H1 (cell line): ENCODE data around the gene SGK1. TPM values are rescaled to one million over a fixed set of nuclear protein-coding genes. Genes with fewer than 3 reads are reported as not detected.

Experiments
- CTCF ChIA-PET: fragments of 300-600 bp; sonication (Branson Sonifier 250); formaldehyde crosslinking; loops from one replicate; lab custom pipeline; 2021; ENCODE audit not compliant: partially characterized antibody; lab: Charles Lee
- POLR2A ChIA-PET: fragments of 300-600 bp; sonication (Branson Sonifier 250); formaldehyde crosslinking; loops from one replicate; lab custom pipeline; 2021; ENCODE audit warnings: inconsistent platforms; ENCODE audit not compliant: partially characterized antibody; lab: Charles Lee
- DNase-seq, 2 experiments: peaks; one replicate each; pipeline versions ENCODE4 v3.0.0 to v3.0.0-alpha.2; 2010 to 2022; ENCODE audit warnings: low spot score in 2 of 2, low read depth in 1 of 2, mixed read lengths in 1 of 2
- FAIRE-seq: peaks from 2 replicates; lab custom pipeline; 2011; peaks lifted over from hg19 to GRCh38; lab: Jason Lieb, UNC
- H2AFZ ChIP-seq: 2 replicates; pipeline ENCODE4 v1.8.1; 2012; ENCODE audit warnings: low read length, inconsistent platforms
- H2AK5ac ChIP-seq: 2 replicates; pipeline ENCODE4 v1.6.1; 2013; ENCODE audit warnings: low read depth, low read length
- H2BK120ac ChIP-seq: replicated peaks from 2 replicates; pipeline ENCODE3; 2013; ENCODE audit warnings: low read depth, low read length, inconsistent platforms
- H2BK12ac ChIP-seq: 2 replicates; pipeline ENCODE4 v1.6.1; 2013; ENCODE audit warnings: low read depth, low read length
- H2BK15ac ChIP-seq: 2 replicates; pipeline ENCODE4 v1.6.1; 2013; ENCODE audit warnings: low read length
- H2BK20ac ChIP-seq: 2 replicates; pipeline ENCODE4 v1.6.1; 2013; ENCODE audit warnings: low read length
- H2BK5ac ChIP-seq: 2 replicates; pipeline ENCODE4 v1.6.1; 2013; ENCODE audit warnings: low read depth, low read length
- H3K14ac ChIP-seq: 2 replicates; pipeline ENCODE4 v1.6.1; 2013; ENCODE audit warnings: inconsistent platforms; ENCODE audit not compliant: insufficient read length
- H3K18ac ChIP-seq: 2 replicates; pipeline ENCODE4 v1.6.1; 2013; ENCODE audit warnings: low read length; ENCODE audit errors: extremely low read depth
- H3K23ac ChIP-seq: 2 replicates; pipeline ENCODE4 v1.6.1; 2013; ENCODE audit warnings: inconsistent platforms; ENCODE audit not compliant: insufficient read length
- H3K23me2 ChIP-seq: 2 replicates; pipeline ENCODE4 v1.6.1; 2013; ENCODE audit warnings: low read depth, low read length
- H3K27ac ChIP-seq: 2 replicates; pipeline ENCODE4 v1.6.1; 2011; ENCODE audit warnings: low read depth, low read length, inconsistent platforms
- H3K27me3 ChIP-seq, 4 experiments: replicated peaks in 1 of 4; 1 replicate in 1 of 4; 2 replicates in 3 of 4; pipeline versions ENCODE4 v1.6.1 to v1.8.1; 2011 to 2013; ENCODE audit warnings: low read length in 3 of 4, mild to moderate bottlenecking in 3 of 4, inconsistent platforms in 2 of 4, mixed read lengths in 2 of 4, moderate library complexity in 1 of 4; ENCODE audit not compliant: control insufficient read depth in 3 of 4, insufficient read depth in 3 of 4; ENCODE audit errors: extremely low read depth in 1 of 4
- H3K36me3 ChIP-seq, 4 experiments: 2 replicates each; pipeline versions ENCODE4 v1.6.1 to v1.8.1; 2011 to 2013; ENCODE audit warnings: mild to moderate bottlenecking in 4 of 4, low read length in 3 of 4, moderate library complexity in 2 of 4, control low read depth in 1 of 4, inconsistent platforms in 1 of 4; ENCODE audit not compliant: insufficient read depth in 4 of 4, control insufficient read depth in 2 of 4
- H3K4ac ChIP-seq: replicated peaks from 2 replicates; pipeline ENCODE3; 2013; ENCODE audit warnings: low read length, low read depth, mixed read lengths, inconsistent platforms; ENCODE audit not compliant: insufficient read length
- H3K4me1 ChIP-seq, 4 experiments: replicated peaks in 1 of 4; 1 replicate in 1 of 4; 2 replicates in 3 of 4; pipeline versions ENCODE4 v1.6.1 to v1.8.1; 2011 to 2013; ENCODE audit warnings: low read length in 3 of 4, inconsistent platforms in 2 of 4, mixed read lengths in 1 of 4; ENCODE audit not compliant: insufficient read depth in 4 of 4, control insufficient read depth in 3 of 4
- H3K4me2 ChIP-seq, 2 experiments: 2 replicates each; pipeline versions ENCODE4 v1.6.1 to v1.8.1; 2011 to 2013; ENCODE audit warnings: low read depth in 2 of 2, low read length in 2 of 2, control low read depth in 1 of 2, inconsistent platforms in 1 of 2, mild to moderate bottlenecking in 1 of 2; ENCODE audit not compliant: insufficient read depth in 1 of 2
- H3K4me3 ChIP-seq, 4 experiments: fragments of 200-600, 300-600 bp in 1 of 4; sonication (generic), shearing (Covaris generic), sonication (Bioruptor Twin) in 1 of 4; 2 replicates each; pipeline versions ENCODE4 v1.5.1 to v1.8.1; 2011 to 2016; ENCODE audit warnings: low read length in 4 of 4, low read depth in 3 of 4, control low read depth in 2 of 4, inconsistent platforms in 2 of 4, mild to moderate bottlenecking in 2 of 4, mixed read lengths in 1 of 4, moderate library complexity in 1 of 4; ENCODE audit not compliant: insufficient read depth in 2 of 4; ENCODE audit errors: extremely low read depth in 1 of 4
- H3K56ac ChIP-seq: replicated peaks from 2 replicates; pipeline ENCODE3; 2013; ENCODE audit warnings: low read depth, mild to moderate bottlenecking, mixed read lengths, low read length, inconsistent platforms; ENCODE audit not compliant: insufficient read length
- H3K79me1 ChIP-seq: 2 replicates; pipeline ENCODE4 v1.6.1; 2013; ENCODE audit warnings: low read depth, low read length, control low read depth
- H3K79me2 ChIP-seq, 2 experiments: 2 replicates each; pipeline versions ENCODE4 v1.6.1 to v1.8.1; 2012 to 2013; ENCODE audit warnings: low read length in 2 of 2, mild to moderate bottlenecking in 2 of 2, inconsistent platforms in 1 of 2; ENCODE audit not compliant: insufficient read depth in 2 of 2, control insufficient read depth in 1 of 2
- H3K9ac ChIP-seq, 4 experiments: replicated peaks in 1 of 4; 1 replicate in 1 of 4; 2 replicates in 3 of 4; pipeline versions ENCODE4 v1.6.1 to v1.8.1; 2011 to 2013; ENCODE audit warnings: low read depth in 3 of 4, low read length in 3 of 4, control low read depth in 2 of 4, mild to moderate bottlenecking in 2 of 4, moderate library complexity in 2 of 4, inconsistent platforms in 1 of 4; ENCODE audit errors: extremely low read depth in 1 of 4
- H3K9me3 ChIP-seq, 2 experiments: 2 replicates each; pipeline versions ENCODE4 v1.6.1 to v1.8.1; 2012 to 2013; ENCODE audit warnings: mild to moderate bottlenecking in 2 of 2, moderate library complexity in 2 of 2, control low read depth in 1 of 2, inconsistent platforms in 1 of 2, low read depth in 1 of 2, low read length in 1 of 2, mixed read lengths in 1 of 2; ENCODE audit not compliant: insufficient read depth in 2 of 2
- H4K20me1 ChIP-seq, 2 experiments: replicated peaks in 1 of 2; 2 replicates each; pipeline versions ENCODE3 to v1.8.1; 2011 to 2013; ENCODE audit warnings: inconsistent platforms in 2 of 2, low read length in 2 of 2, mild to moderate bottlenecking in 1 of 2; ENCODE audit not compliant: insufficient read depth in 2 of 2, control insufficient read depth in 1 of 2
- H4K5ac ChIP-seq: 2 replicates; pipeline ENCODE4 v1.6.1; 2013; ENCODE audit warnings: low read length, low read depth, mixed read lengths, inconsistent platforms; ENCODE audit not compliant: insufficient read length
- H4K8ac ChIP-seq: 2 replicates; pipeline ENCODE4 v1.8.0; 2013; ENCODE audit warnings: mild to moderate bottlenecking, moderate library complexity, low read length, inconsistent platforms; ENCODE audit not compliant: insufficient read depth; ENCODE audit errors: extremely low read depth
- H4K91ac ChIP-seq: replicated peaks from 2 replicates; pipeline ENCODE3; 2013; ENCODE audit warnings: low read length, mixed read lengths, inconsistent platforms; ENCODE audit not compliant: insufficient read length
- ASH2L ChIP-seq: fragments of 200-600, 300-600 bp; sonication (generic); IDR thresholded peaks from one replicate; pipeline ENCODE4 v1.7.1; 2017; ENCODE audit warnings: low read length
- KDM5A ChIP-seq: fragments of 200-600 bp; IDR thresholded peaks from 2 replicates; pipeline ENCODE4 v1.7.1; 2012; ENCODE audit warnings: mild to moderate bottlenecking, low read length, inconsistent platforms, mixed read lengths
- SP1 ChIP-seq: IDR thresholded peaks from 2 replicates; pipeline ENCODE4 v1.6.1; 2011; ENCODE audit warnings: low read depth, low read length
- WGBS, 2 experiments: shearing (Covaris generic) in 1 of 2; methylation state at CpG; one replicate each; pipeline versions ENCODE4 v1.1.6 to v1.1.7; 2013 to 2015; ENCODE audit warnings: low lambda C conversion rate in 2 of 2, mixed read lengths in 2 of 2, inconsistent platforms in 1 of 2, low coverage in 1 of 2, missing lambda C conversion rate in 1 of 2; ENCODE audit not compliant: insufficient replicate concordance in 2 of 2, insufficient coverage in 1 of 2, insufficient read length in 1 of 2; ENCODE audit errors: extremely low coverage in 1 of 2, missing lambda C conversion rate in 1 of 2; 5-methylcytosine and 5-hydroxymethylcytosine counted together
- polyA plus RNA-seq, 7 experiments: library from polyadenylated mRNA; depleted of rRNA in 3 of 7; stranded (reverse) in 5 of 7; unstranded in 2 of 7; fragments of >200 nt in 5 of 7; fragments of 200-250 nt in 2 of 7; gene quantifications; 1 replicate in 5 of 7; 2 replicates in 1 of 7; 4 replicates in 1 of 7; pipeline versions ENCODE4 v1.2.1 to v1.2.3, GENCODE V29; 2011 to 2013; ENCODE audit warnings: missing spikeins in 2 of 7, mixed read lengths in 2 of 7
- total RNA-seq: library from RNA; stranded (reverse); fragmentation: NEBNext Ultra II Directional; extraction: Animal tissue kit (Norgen Biotek cat#: 25700); gene quantifications from 2 replicates; pipeline ENCODE4 v1.2.1, GENCODE V29; 2021
- TF ChIP-seq, protein P1 (sequence below): IDR thresholded peaks from 2 replicates; pipeline ENCODE4 v1.6.1; 2011; ENCODE audit warnings: low read length, improper control_type of control experiment
- TF ChIP-seq, protein P2 (sequence below): IDR thresholded peaks from 2 replicates; pipeline ENCODE4 v1.6.1; 2012; ENCODE audit warnings: inconsistent platforms
- TF ChIP-seq, protein P3 (sequence below): IDR thresholded peaks from 2 replicates; pipeline ENCODE4 v1.6.1; 2012; ENCODE audit warnings: inconsistent platforms
- TF ChIP-seq, protein P4 (sequence below): IDR thresholded peaks from 2 replicates; pipeline ENCODE4 v1.6.1; 2011; ENCODE audit warnings: low read depth, mild to moderate bottlenecking, low read length; ENCODE audit not compliant: insufficient read depth

The SGK1 gene
- total and polyA plus RNA-seq, 2 of the 8 experiments (the other 6 are each of a cell fraction or from before 2014, with no cell fraction given) = 14.5 to 18.4 TPM

DNA sequence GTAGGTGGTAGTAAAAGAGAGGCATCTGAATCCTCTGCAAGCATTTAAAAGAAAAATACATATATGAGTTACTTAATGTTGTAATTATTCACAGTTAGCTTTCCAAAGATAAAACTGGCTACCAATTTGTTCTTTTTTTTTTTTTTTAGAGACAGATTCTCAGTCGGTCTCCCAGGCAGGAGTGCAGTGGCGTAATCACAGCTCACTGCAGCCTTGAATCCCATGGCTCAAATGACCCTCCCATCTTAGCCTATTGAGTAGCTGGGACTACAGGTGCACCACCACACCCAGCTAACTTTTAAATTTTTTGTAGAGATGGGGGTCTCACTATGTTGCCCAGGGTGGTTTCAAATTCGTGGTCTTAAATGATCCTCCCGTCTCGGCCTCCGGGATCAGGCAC lies 36.5 kb downstream of the SGK1 start:
- Histone ChIP-seq H2BK15ac (no peak overlapping the region), H2AK5ac (no peak overlapping the region), H3K9ac (no peak overlapping the region), H3K27me3 (no peaks in the 10 kb centered on the region), H3K9me3 (no peaks in the 10 kb centered on the region; a peak in 1 of 4 replicates), H3K14ac (no peak overlapping the region), H4K5ac (no peak overlapping the region), H2BK12ac (no peak overlapping the region), H2BK5ac (no peak overlapping the region), H3K4ac (no peak overlapping the region), H2BK120ac (no peak overlapping the region), H3K27ac (no peak overlapping the region), H3K79me2 (no peaks in the 10 kb centered on the region), H3K56ac (no peak overlapping the region), H3K36me3 (no peaks in the 10 kb centered on the region), H3K79me1 (no peaks in the 10 kb centered on the region), H4K8ac (no peak overlapping the region), H2BK20ac (no peak overlapping the region), H3K23me2 (no peaks in the 10 kb centered on the region), H3K18ac (no peak overlapping the region), H2AFZ (no peak overlapping the region), H3K4me1 (0 out of 7 replicates have a peak, but pooled peaks cover 0 to 2% (median under 1%) of the 10 kb centered on the region in 4 experiments), H4K91ac (no peak overlapping the region), H4K20me1 (no peaks in the 10 kb centered on the region), H3K4me2 (no peak overlapping the region), H3K23ac (no peak overlapping the region), H3K4me3 (no peak overlapping the region)
- TF ChIP-seq, protein P1, sequence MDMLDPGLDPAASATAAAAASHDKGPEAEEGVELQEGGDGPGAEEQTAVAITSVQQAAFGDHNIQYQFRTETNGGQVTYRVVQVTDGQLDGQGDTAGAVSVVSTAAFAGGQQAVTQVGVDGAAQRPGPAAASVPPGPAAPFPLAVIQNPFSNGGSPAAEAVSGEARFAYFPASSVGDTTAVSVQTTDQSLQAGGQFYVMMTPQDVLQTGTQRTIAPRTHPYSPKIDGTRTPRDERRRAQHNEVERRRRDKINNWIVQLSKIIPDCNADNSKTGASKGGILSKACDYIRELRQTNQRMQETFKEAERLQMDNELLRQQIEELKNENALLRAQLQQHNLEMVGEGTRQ = no peak
- TF ChIP-seq, protein P2, sequence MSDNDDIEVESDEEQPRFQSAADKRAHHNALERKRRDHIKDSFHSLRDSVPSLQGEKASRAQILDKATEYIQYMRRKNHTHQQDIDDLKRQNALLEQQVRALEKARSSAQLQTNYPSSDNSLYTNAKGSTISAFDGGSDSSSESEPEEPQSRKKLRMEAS = no peak
- no peak for TF ChIP-seq SP1
- TF ChIP-seq, protein P3, sequence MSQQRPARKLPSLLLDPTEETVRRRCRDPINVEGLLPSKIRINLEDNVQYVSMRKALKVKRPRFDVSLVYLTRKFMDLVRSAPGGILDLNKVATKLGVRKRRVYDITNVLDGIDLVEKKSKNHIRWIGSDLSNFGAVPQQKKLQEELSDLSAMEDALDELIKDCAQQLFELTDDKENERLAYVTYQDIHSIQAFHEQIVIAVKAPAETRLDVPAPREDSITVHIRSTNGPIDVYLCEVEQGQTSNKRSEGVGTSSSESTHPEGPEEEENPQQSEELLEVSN = no peak
- TF ChIP-seq, protein P4, sequence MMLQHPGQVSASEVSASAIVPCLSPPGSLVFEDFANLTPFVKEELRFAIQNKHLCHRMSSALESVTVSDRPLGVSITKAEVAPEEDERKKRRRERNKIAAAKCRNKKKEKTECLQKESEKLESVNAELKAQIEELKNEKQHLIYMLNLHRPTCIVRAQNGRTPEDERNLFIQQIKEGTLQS = no peak
- no peak for TF ChIP-seq ASH2L
- no peak for TF ChIP-seq KDM5A
- 98% methylated on average over 5 of the region's 6 CpGs; no CpG with 5 or more reads in 1 of the 2 experiments for WGBS, 2 experiments
- ChIA-PET CTCF (interaction anchor here (1.6 kb wide), 1 partner anchor 10 kb away, joined by 4 read pairs; no protein-coding TSS in a partner anchor), POLR2A (no interaction called here)
- DNase-seq = no peak
- FAIRE-seq = no peak
